SK-N-SH treated with all-trans-retinoic acid at 6 μM for 48 hours (cell line): ENCODE measurements around the gene CNPY1.

ENCODE experiments used
- ARNTL ChIP-seq: fragments of 450-650 bp; formaldehyde crosslinking; IDR thresholded peaks from 2 replicates; pipeline ENCODE4 v1.5.0; 2020; ENCODE audit warnings: low read depth, mild to moderate bottlenecking, moderate library complexity, borderline replicate concordance
- CREB5 ChIP-seq: fragments of 250-450 bp; sonication (Bioruptor Pico); IDR thresholded peaks from 2 replicates; pipeline ENCODE4 v1.5.1; 2020; ENCODE audit warnings: low read depth, mild to moderate bottlenecking, moderate library complexity
- CSRNP3 ChIP-seq: fragments of 250-450 bp; sonication (Bioruptor Pico); IDR thresholded peaks from 2 replicates; pipeline ENCODE4 v1.5.1; 2021; ENCODE audit warnings: mild to moderate bottlenecking, moderate library complexity
- ISL1 ChIP-seq: fragments of 250-450 bp; sonication (Bioruptor Pico); IDR thresholded peaks from 2 replicates; pipeline ENCODE4 v2.1.2; 2022; ENCODE audit warnings: mild to moderate bottlenecking, moderate library complexity
- PATZ1 ChIP-seq: fragments of 250-450 bp; sonication (Bioruptor Pico); IDR thresholded peaks from 2 replicates; pipeline ENCODE4 v1.8.0; 2020; ENCODE audit warnings: mild to moderate bottlenecking, moderate library complexity, borderline replicate concordance
- POU6F1 ChIP-seq: fragments of 250-450 bp; sonication (Bioruptor Pico); IDR thresholded peaks from 2 replicates; pipeline ENCODE4 v1.8.0; 2021; ENCODE audit warnings: low read depth, mild to moderate bottlenecking, moderate library complexity, borderline replicate concordance
- RARB ChIP-seq: fragments of 250-450 bp; sonication (Bioruptor Pico); IDR thresholded peaks from 2 replicates; pipeline ENCODE4 v1.8.0; 2021; ENCODE audit warnings: mild to moderate bottlenecking, moderate library complexity
- SNAI2 ChIP-seq: fragments of 250-450 bp; sonication (Bioruptor Pico); IDR thresholded peaks from 2 replicates; pipeline ENCODE4 v1.5.0; 2020; ENCODE audit warnings: mild to moderate bottlenecking, moderate library complexity
- TOX ChIP-seq: fragments of 250-450 bp; sonication (Bioruptor Pico); IDR thresholded peaks from 2 replicates; pipeline ENCODE4 v1.8.0; 2021; ENCODE audit warnings: mild to moderate bottlenecking, moderate library complexity, borderline replicate concordance
- TSHZ2 ChIP-seq: fragments of 250-450 bp; sonication (Bioruptor Pico); IDR thresholded peaks from 2 replicates; pipeline ENCODE4 v1.5.0; 2020; ENCODE audit warnings: mild to moderate bottlenecking, moderate library complexity
- ZFP3 ChIP-seq: fragments of 250-450 bp; sonication (Bioruptor Pico); IDR thresholded peaks from 2 replicates; pipeline ENCODE4 v1.5.0; 2020; ENCODE audit warnings: mild to moderate bottlenecking, moderate library complexity
- ZNF8 ChIP-seq: fragments of 450-650 bp; formaldehyde crosslinking; IDR thresholded peaks from 2 replicates; pipeline ENCODE4 v1.5.0; 2020; ENCODE audit warnings: mild to moderate bottlenecking, moderate library complexity

- no peak for TF ChIP-seq TSHZ2 (CRISPR knock-in tag)
- TF ChIP-seq CREB5, result no peak
- TF ChIP-seq SNAI2 (CRISPR knock-in tag), result no peak
- TF ChIP-seq CSRNP3, result no peak
- no peak for TF ChIP-seq ISL1 (CRISPR knock-in tag)
- no peak for TF ChIP-seq ZNF8 (CRISPR knock-in tag)
- no peak for TF ChIP-seq POU6F1 (CRISPR knock-in tag)
- TF ChIP-seq ZFP3, result no peak
- TF ChIP-seq PATZ1 (CRISPR knock-in tag), result no peak
- TF ChIP-seq TOX, result no peak
- no peak for TF ChIP-seq RARB
- TF ChIP-seq ARNTL (CRISPR knock-in tag), result no peak
Observed at GRCh38 chr7:155484483-155485399, 61.6 kb downstream of the CNPY1 start.
